ENCODE measurements around the gene PFDN4.

DNA sequence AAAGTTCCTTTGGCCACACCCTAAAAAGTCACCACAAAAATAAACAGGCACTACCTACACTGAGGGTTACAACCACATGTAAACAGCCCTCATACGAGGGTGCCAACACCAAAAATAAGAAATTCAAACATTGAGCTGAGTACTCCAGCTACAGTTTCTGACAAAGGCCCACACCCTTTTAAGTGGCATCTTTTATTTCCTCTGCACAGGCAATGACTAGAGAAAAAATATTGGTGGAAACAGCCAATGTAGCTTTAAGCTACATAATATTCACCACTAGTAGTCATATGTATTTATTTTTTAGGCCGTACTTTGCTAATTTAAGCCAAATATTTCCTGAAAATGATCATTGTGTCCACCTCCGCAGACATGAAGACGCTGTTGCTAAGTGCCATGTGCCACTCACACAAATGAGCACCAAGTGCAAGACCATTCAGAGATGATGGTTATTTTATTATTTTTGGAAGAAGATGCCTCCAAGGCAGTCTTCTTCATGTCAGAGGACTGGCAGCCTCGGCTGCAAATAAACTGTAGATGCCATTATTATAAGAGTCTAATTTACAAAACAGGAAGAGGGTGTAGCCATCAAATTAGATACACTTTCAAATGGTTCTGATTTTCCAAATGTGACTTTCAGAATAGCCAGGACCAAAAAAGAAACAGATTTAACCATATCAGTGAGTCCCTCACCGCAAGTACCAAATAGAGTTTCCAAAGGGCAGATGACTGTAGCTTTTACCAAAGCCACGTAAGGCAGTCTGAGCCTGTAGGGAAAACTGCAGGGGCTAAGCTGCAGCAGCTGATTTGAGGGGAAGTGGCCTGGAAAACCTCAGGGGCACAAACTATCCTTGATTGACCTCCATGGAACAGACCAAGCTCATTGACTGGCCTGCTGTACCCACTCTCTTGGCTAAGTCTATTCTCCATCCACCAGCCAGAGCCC lies 47.6 kb upstream of the PFDN4 start:
- TF ChIP-seq, protein P1, sequence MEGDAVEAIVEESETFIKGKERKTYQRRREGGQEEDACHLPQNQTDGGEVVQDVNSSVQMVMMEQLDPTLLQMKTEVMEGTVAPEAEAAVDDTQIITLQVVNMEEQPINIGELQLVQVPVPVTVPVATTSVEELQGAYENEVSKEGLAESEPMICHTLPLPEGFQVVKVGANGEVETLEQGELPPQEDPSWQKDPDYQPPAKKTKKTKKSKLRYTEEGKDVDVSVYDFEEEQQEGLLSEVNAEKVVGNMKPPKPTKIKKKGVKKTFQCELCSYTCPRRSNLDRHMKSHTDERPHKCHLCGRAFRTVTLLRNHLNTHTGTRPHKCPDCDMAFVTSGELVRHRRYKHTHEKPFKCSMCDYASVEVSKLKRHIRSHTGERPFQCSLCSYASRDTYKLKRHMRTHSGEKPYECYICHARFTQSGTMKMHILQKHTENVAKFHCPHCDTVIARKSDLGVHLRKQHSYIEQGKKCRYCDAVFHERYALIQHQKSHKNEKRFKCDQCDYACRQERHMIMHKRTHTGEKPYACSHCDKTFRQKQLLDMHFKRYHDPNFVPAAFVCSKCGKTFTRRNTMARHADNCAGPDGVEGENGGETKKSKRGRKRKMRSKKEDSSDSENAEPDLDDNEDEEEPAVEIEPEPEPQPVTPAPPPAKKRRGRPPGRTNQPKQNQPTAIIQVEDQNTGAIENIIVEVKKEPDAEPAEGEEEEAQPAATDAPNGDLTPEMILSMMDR (IDR thresholded peaks at IDR 0.05; ENCODE audit: low read depth, low read length), result no peak
- TF ChIP-seq EZH2phosphoT487 (IDR thresholded peaks at IDR 0.05; ENCODE audit: low read depth), result no peak

All from OCI-LY3 (cell line).